ENCODE measurements around the gene WIPF3.

- TF ChIP-seq CTCF (conservative IDR thresholded peaks at IDR 0.05; ENCODE audit: low read length) = no peak
- TF ChIP-seq EZH2phosphoT487 (IDR thresholded peaks at IDR 0.05; ENCODE audit: borderline replicate concordance) = no peak
Measured at GRCh38 chr7:29865526-29865925, 59.2 kb downstream of the WIPF3 start.

Measured in Loucy (cell line).